B cell (primary cell): ENCODE results near the gene PGGHG. TPM values are rescaled to one million over a fixed set of nuclear protein-coding genes. Genes with fewer than 3 reads are reported as not detected.
A peak's percentile ranks its signal among the peaks of the same experiment; 100 is the strongest.

Experiments
- ATAC-seq: fragments of 200-7000 bp; cut with Tn5 transposase; one replicate; pipeline ENCODE4 v1.10.0; 2021; ENCODE audit warnings: low read depth, mild to moderate bottlenecking, moderate number of reproducible peaks, moderate library complexity
- CTCF ChIA-PET: fragments of 350-600 bp; sonication (Branson Sonifier 250); formaldehyde crosslinking; loops from one replicate; lab custom pipeline; 2021; ENCODE audit warnings: antibody characterized with exemption, inconsistent platforms; lab: Charles Lee
- POLR2A ChIA-PET: fragments of 350-600 bp; sonication (Branson Sonifier 250); formaldehyde crosslinking; loops from one replicate; lab custom pipeline; 2021; ENCODE audit warnings: antibody characterized with exemption; lab: Charles Lee
- DNase-seq: peaks from one replicate; pipeline ENCODE4 v3.0.0; 2013
- H2AFZ ChIP-seq: 2 replicates; pipeline ENCODE4 v1.6.1; 2012; ENCODE audit warnings: mild to moderate bottlenecking, low read depth, low read length; ENCODE audit not compliant: insufficient read depth, poor library complexity, severe bottlenecking
- H3K27ac ChIP-seq, 2 donors: 1 replicate in 1 of 2; 2 replicates in 1 of 2; pipeline ENCODE4 v1.5.1; 2012 to 2013; ENCODE audit warnings: low read length in 2 of 2, mild to moderate bottlenecking in 2 of 2, moderate library complexity in 1 of 2
- H3K27me3 ChIP-seq, 4 experiments: fragments of 200-600 bp in 1 of 4; sonication (generic) in 1 of 4; replicated peaks in 1 of 4; 1 replicate in 2 of 4; 2 replicates in 2 of 4; pipeline versions ENCODE4 v1.6.1 to v1.7.0; 2013 to 2016; ENCODE audit warnings: low read length in 3 of 4, mild to moderate bottlenecking in 2 of 4, mixed read lengths in 1 of 4, moderate library complexity in 1 of 4; ENCODE audit not compliant: insufficient read depth in 4 of 4, control insufficient read depth in 3 of 4; ENCODE audit errors: control extremely low read depth in 1 of 4
- H3K36me3 ChIP-seq, 2 experiments: replicated peaks in 1 of 2; 1 replicate in 1 of 2; 2 replicates in 1 of 2; pipeline versions ENCODE4 v1.6.1 to v1.7.1; 2013; ENCODE audit warnings: low read length in 1 of 2; ENCODE audit not compliant: insufficient read depth in 2 of 2, control insufficient read depth in 1 of 2; ENCODE audit errors: control extremely low read depth in 1 of 2, extremely low read depth in 1 of 2
- H3K4me1 ChIP-seq, 2 donors: fragments of 200-600 bp in 1 of 2; sonication (generic) in 1 of 2; 1 replicate in 1 of 2; 2 replicates in 1 of 2; pipeline versions ENCODE4 v1.5.1 to v1.6.1; 2013 to 2017; ENCODE audit warnings: low read length in 2 of 2; ENCODE audit not compliant: control insufficient read depth in 2 of 2, insufficient read depth in 2 of 2
- H3K4me2 ChIP-seq: replicated peaks from 2 replicates; pipeline ENCODE3; 2012; ENCODE audit warnings: mild to moderate bottlenecking, low read depth, low read length; ENCODE audit not compliant: poor library complexity, severe bottlenecking
- H3K4me3 ChIP-seq, 5 experiments: fragments of 200-600 bp in 1 of 5; sonication (generic) in 1 of 5; 1 replicate in 3 of 5; 2 replicates in 2 of 5; pipeline versions ENCODE4 v1.5.1 to v1.7.0; 2011 to 2016; ENCODE audit warnings: low read length in 4 of 5, mild to moderate bottlenecking in 4 of 5, low read depth in 2 of 5, control low read depth in 1 of 5, moderate library complexity in 1 of 5; ENCODE audit not compliant: insufficient read depth in 1 of 5; ENCODE audit errors: control extremely low read depth in 1 of 5, extremely low read depth in 1 of 5
- H3K79me2 ChIP-seq: fragments of 200-600 bp; sonication (generic); one replicate; pipeline ENCODE4 v1.6.0; 2016; ENCODE audit warnings: low read length; ENCODE audit not compliant: control insufficient read depth, insufficient read depth
- H3K9ac ChIP-seq: fragments of 200-600 bp; sonication (generic); 2 replicates; pipeline ENCODE4 v1.6.1; 2017; ENCODE audit warnings: mild to moderate bottlenecking, low read length, moderate library complexity
- H3K9me3 ChIP-seq, 3 donors: one replicate each; pipeline versions ENCODE4 v1.6.1 to v1.7.1; 2013; ENCODE audit warnings: low read length in 2 of 3; ENCODE audit not compliant: control insufficient read depth in 2 of 3, insufficient read depth in 1 of 3; ENCODE audit errors: control extremely low read depth in 1 of 3
- H4K20me1 ChIP-seq: 2 replicates; pipeline ENCODE4 v1.6.0; 2012; ENCODE audit warnings: mild to moderate bottlenecking, low read length; ENCODE audit not compliant: insufficient read depth, control insufficient read depth, poor library complexity, severe bottlenecking
- H3K27ac Mint-ChIP-seq: one replicate; pipeline ENCODE4 v1.8.0; 2021; ENCODE audit warnings: mixed read lengths
- H3K27me3 Mint-ChIP-seq: one replicate; pipeline ENCODE4 v1.8.0; 2021; ENCODE audit warnings: mixed read lengths
- H3K4me1 Mint-ChIP-seq: one replicate; pipeline ENCODE4 v1.8.0; 2021; ENCODE audit warnings: mixed read lengths
- H3K4me3 Mint-ChIP-seq: one replicate; pipeline ENCODE4 v1.8.0; 2021; ENCODE audit warnings: mixed read lengths
- H3K9me3 Mint-ChIP-seq: one replicate; pipeline ENCODE4 v1.8.0; 2022; ENCODE audit warnings: mixed read lengths; ENCODE audit not compliant: insufficient read depth
- CTCF ChIP-seq: fragments of 200-600 bp; IDR thresholded peaks from one replicate; pipeline ENCODE4 v1.8.0; 2022; ENCODE audit warnings: antibody characterized with exemption, mild to moderate bottlenecking
- EZH2 ChIP-seq: IDR thresholded peaks from 2 replicates; pipeline ENCODE4 v1.6.1; 2012; ENCODE audit warnings: borderline replicate concordance, low read depth, mild to moderate bottlenecking, moderate library complexity, low read length; ENCODE audit not compliant: insufficient read depth, poor library complexity, severe bottlenecking
- WGBS: methylation state at CpG from one replicate; pipeline ENCODE4 v1.1.5; 2013; ENCODE audit warnings: missing lambda C conversion rate; ENCODE audit not compliant: insufficient coverage; 5-methylcytosine and 5-hydroxymethylcytosine counted together
- intact Hi-C: fragments of 100-400 bp; cut with micrococcal nuclease; formaldehyde crosslinking; loops from one replicate; pipeline ENCODE4 v1.10.0; 2022
- polyA plus RNA-seq: library from polyadenylated mRNA; depleted of rRNA; stranded (reverse); fragments of >200 nt; gene quantifications from 2 replicates; pipeline ENCODE4 v1.2.3, GENCODE V29; 2012
- total RNA-seq, 2 donors: library from RNA; stranded (reverse); fragments of 120-200 nt in 1 of 2; gene quantifications; 1 replicate in 1 of 2; 2 replicates in 1 of 2; pipeline versions ENCODE4 v1.2.3 to v1.2.4, GENCODE V29; 2013 to 2022

PGGHG gene
- total and polyA plus RNA-seq, 2 donors (not counting 1 experiment from before 2014, with no cell fraction given): 159 to 264 TPM

GRCh38 chr11:326842-327580 lies 38.1 kb downstream of the PGGHG start:
- 15% methylated on average over 14 of the region's 19 CpGs for WGBS
- intact Hi-C loops: no loop called here
- no peaks in the 10 kb centered on the region for H3K36me3 ChIP-seq
- peaks cover 34 to 55% of the 10 kb centered on the region in 2 donors for H3K4me1 ChIP-seq
- Mint-ChIP-seq H3K27ac (peak overlapping the region; percentile 95), H3K9me3 (no peaks in the 10 kb centered on the region), H3K4me3 (peak overlapping the region; percentile 66), H3K27me3 (no peaks in the 10 kb centered on the region), H3K4me1 (peaks cover 54% of the 10 kb centered on the region)
- no peaks in the 10 kb centered on the region for H3K79me2 ChIP-seq
- H3K9ac ChIP-seq: peak overlapping the region; percentile 57
- H2AFZ ChIP-seq: peak overlapping the region; percentile 82
- H4K20me1 ChIP-seq: no peaks in the 10 kb centered on the region
- H3K27ac ChIP-seq: peak overlapping the region; percentile 95 to 96
- peak; percentile 87 for DNase-seq
- CTCF ChIA-PET: interaction anchor here (1.0 to 4.4 kb wide), 5 partner anchors 12 to 89 kb away, joined by 3 to 23 read pairs (median 5); no protein-coding TSS in a partner anchor
- ATAC-seq: peak; percentile 74
- H3K27me3 ChIP-seq: no peaks in the 10 kb centered on the region
- POLR2A ChIA-PET: interaction anchor here (0.8 to 1.5 kb wide), 5 partner anchors 22 to 120 kb away, joined by 3 to 8 read pairs (median 3); partner anchors contain the start of gene BET1L
- H3K9me3 ChIP-seq: peaks cover 0 to 10% (median 0%) of the 10 kb centered on the region in 3 donors
- H3K4me2 ChIP-seq: peak overlapping the region; percentile 81
- H3K4me3 ChIP-seq: peak overlapping the region in 4 of 5 experiments; percentile 21 to 34 (median 26)
- TF ChIP-seq EZH2 (no peak), CTCF (no peak)

- ChIA-PET CTCF (interaction anchor here (1.0 to 4.4 kb wide), 6 partner anchors 12 to 90 kb away, joined by 3 to 23 read pairs (median 4); no protein-coding TSS in a partner anchor), POLR2A (interaction anchor here (0.8 to 1.5 kb wide), 5 partner anchors 21 to 120 kb away, joined by 3 to 8 read pairs (median 3); partner anchors contain the start of gene BET1L)
- H2AFZ ChIP-seq: peak overlapping the region; percentile 82
- Mint-ChIP-seq H3K27me3 (no peaks in the 10 kb centered on the region), H3K9me3 (no peaks in the 10 kb centered on the region), H3K4me3 (peak overlapping the region; percentile 66), H3K27ac (peak overlapping the region; percentile 95), H3K4me1 (peaks cover 54% of the 10 kb centered on the region)
- H3K4me1 ChIP-seq: peaks cover 34 to 55% of the 10 kb centered on the region in 2 donors
- no peaks in the 10 kb centered on the region for H4K20me1 ChIP-seq
- ATAC-seq: no peak
- no peaks in the 10 kb centered on the region for H3K36me3 ChIP-seq
- peak overlapping the region; percentile 57 for H3K9ac ChIP-seq
- H3K4me2 ChIP-seq: peak overlapping the region; percentile 81
- H3K79me2 ChIP-seq: no peaks in the 10 kb centered on the region
- peak overlapping the region; percentile 95 to 96 for H3K27ac ChIP-seq
- H3K4me3 ChIP-seq: peak overlapping the region in 3 of 5 experiments; percentile 21 to 34 (median 26)
- intact Hi-C loops: no loop called here
- H3K27me3 ChIP-seq: no peaks in the 10 kb centered on the region
- H3K9me3 ChIP-seq: peaks cover 0 to 10% (median 0%) of the 10 kb centered on the region in 3 donors
- no peak for DNase-seq
- no CpG with 5 or more reads among the region's 3 CpGs for WGBS
- no peak for TF ChIP-seq EZH2
- TF ChIP-seq CTCF: no peak
Observed at GRCh38 chr11:327581-327923, 38.6 kb downstream of the PGGHG start.
